ENCODE results near the gene CABYR.

- TF ChIP-seq, protein P1, sequence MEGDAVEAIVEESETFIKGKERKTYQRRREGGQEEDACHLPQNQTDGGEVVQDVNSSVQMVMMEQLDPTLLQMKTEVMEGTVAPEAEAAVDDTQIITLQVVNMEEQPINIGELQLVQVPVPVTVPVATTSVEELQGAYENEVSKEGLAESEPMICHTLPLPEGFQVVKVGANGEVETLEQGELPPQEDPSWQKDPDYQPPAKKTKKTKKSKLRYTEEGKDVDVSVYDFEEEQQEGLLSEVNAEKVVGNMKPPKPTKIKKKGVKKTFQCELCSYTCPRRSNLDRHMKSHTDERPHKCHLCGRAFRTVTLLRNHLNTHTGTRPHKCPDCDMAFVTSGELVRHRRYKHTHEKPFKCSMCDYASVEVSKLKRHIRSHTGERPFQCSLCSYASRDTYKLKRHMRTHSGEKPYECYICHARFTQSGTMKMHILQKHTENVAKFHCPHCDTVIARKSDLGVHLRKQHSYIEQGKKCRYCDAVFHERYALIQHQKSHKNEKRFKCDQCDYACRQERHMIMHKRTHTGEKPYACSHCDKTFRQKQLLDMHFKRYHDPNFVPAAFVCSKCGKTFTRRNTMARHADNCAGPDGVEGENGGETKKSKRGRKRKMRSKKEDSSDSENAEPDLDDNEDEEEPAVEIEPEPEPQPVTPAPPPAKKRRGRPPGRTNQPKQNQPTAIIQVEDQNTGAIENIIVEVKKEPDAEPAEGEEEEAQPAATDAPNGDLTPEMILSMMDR (IDR thresholded peaks at IDR 0.05): no peak
- TF ChIP-seq POLR2A (IDR thresholded peaks at IDR 0.05): no peak
Observed at GRCh38 chr18:24160086-24160485, 21.2 kb downstream of the CABYR start.
